Keratinocyte (primary cell): ENCODE results near the gene PTK7. TPM values are rescaled to one million over a fixed set of nuclear protein-coding genes. Genes with fewer than 3 reads are reported as not detected.

Experiments
- DNase-seq: peaks from one replicate; pipeline ENCODE4 v3.0.0-alpha.2; 2011; ENCODE audit warnings: low read depth, missing footprints, low spot score
- FAIRE-seq: peaks from 2 replicates; lab custom pipeline; 2011; peaks lifted over from hg19 to GRCh38; lab: Jason Lieb, UNC
- H2AFZ ChIP-seq: 2 replicates; pipeline ENCODE4 v1.6.0; 2012; ENCODE audit warnings: low read length, control low read depth, inconsistent platforms; ENCODE audit not compliant: control insufficient read depth
- H3K27ac ChIP-seq: 2 replicates; pipeline ENCODE4 v1.5.1; 2011; ENCODE audit warnings: low read length; ENCODE audit not compliant: control insufficient read depth, insufficient read depth
- H3K27me3 ChIP-seq: 3 replicates; pipeline ENCODE4 v1.6.0; 2011; ENCODE audit warnings: low read length; ENCODE audit not compliant: control insufficient read depth, insufficient read depth; ENCODE audit errors: extremely low read depth
- H3K36me3 ChIP-seq, 2 experiments: 2 replicates in 1 of 2; 3 replicates in 1 of 2; pipeline ENCODE4 v1.5.1; 2011; ENCODE audit warnings: low read length in 2 of 2, mild to moderate bottlenecking in 1 of 2; ENCODE audit not compliant: control insufficient read depth in 2 of 2, insufficient read depth in 2 of 2; ENCODE audit errors: extremely low read depth in 1 of 2
- H3K4me1 ChIP-seq: 3 replicates; pipeline ENCODE4 v1.5.1; 2011; ENCODE audit warnings: low read length; ENCODE audit not compliant: control insufficient read depth, insufficient read depth; ENCODE audit errors: extremely low read depth
- H3K4me2 ChIP-seq: 3 replicates; pipeline ENCODE4 v1.6.0; 2011; ENCODE audit warnings: low read depth, low read length; ENCODE audit not compliant: control insufficient read depth, insufficient read depth; ENCODE audit errors: extremely low read depth
- H3K4me3 ChIP-seq, 3 experiments: fragments of 200-600 bp in 1 of 3; sonication (generic) in 1 of 3; 2 replicates in 2 of 3; 3 replicates in 1 of 3; pipeline ENCODE4 v1.5.1; 2011 to 2016; ENCODE audit warnings: low read length in 3 of 3, mild to moderate bottlenecking in 3 of 3, control low read depth in 2 of 3, inconsistent platforms in 1 of 3, low read depth in 1 of 3, mixed read lengths in 1 of 3, mixed run types in 1 of 3, moderate library complexity in 1 of 3; ENCODE audit not compliant: control insufficient read depth in 2 of 3, insufficient read depth in 2 of 3; ENCODE audit errors: extremely low read depth in 1 of 3
- H3K79me2 ChIP-seq: 2 replicates; pipeline ENCODE4 v1.6.0; 2012; ENCODE audit warnings: low read length; ENCODE audit not compliant: control insufficient read depth, insufficient read depth
- H3K9ac ChIP-seq: 3 replicates; pipeline ENCODE4 v1.6.0; 2011; ENCODE audit warnings: low read length; ENCODE audit not compliant: control insufficient read depth, insufficient read depth; ENCODE audit errors: extremely low read depth
- H3K9me1 ChIP-seq: 3 replicates; pipeline ENCODE4 v1.6.0; 2011; ENCODE audit warnings: low read length; ENCODE audit not compliant: control insufficient read depth, insufficient read depth; ENCODE audit errors: extremely low read depth
- H3K9me3 ChIP-seq: 2 replicates; pipeline ENCODE4 v1.5.1; 2012; ENCODE audit warnings: low read depth, low read length; ENCODE audit not compliant: control insufficient read depth
- H4K20me1 ChIP-seq: 3 replicates; pipeline ENCODE4 v1.6.0; 2011; ENCODE audit warnings: low read length; ENCODE audit not compliant: control insufficient read depth, insufficient read depth; ENCODE audit errors: extremely low read depth
- CTCF ChIP-seq, 3 experiments: IDR thresholded peaks in 1 of 3; conservative IDR thresholded peaks in 1 of 3; optimal IDR thresholded peaks in 1 of 3; 2 replicates in 2 of 3; 3 replicates in 1 of 3; pipeline versions ENCODE3 to v1.5.1; 2011; ENCODE audit warnings: low read length in 3 of 3, mild to moderate bottlenecking in 3 of 3, moderate library complexity in 2 of 3, control low read depth in 1 of 3, inconsistent platforms in 1 of 3; ENCODE audit not compliant: insufficient read depth in 2 of 3; ENCODE audit errors: extremely low read depth in 1 of 3
- EZH2 ChIP-seq: IDR thresholded peaks from one replicate; pipeline ENCODE4 v1.6.1; 2012; ENCODE audit warnings: inconsistent platforms, mild to moderate bottlenecking, low read length, moderate library complexity
- dilution Hi-C: fragments of 300-500 bp; cut with MboI; formaldehyde crosslinking; loops from one replicate; pipeline ENCODE4 v1.7.0; 2020; ENCODE audit warnings: low sequenced_read_pairs; ENCODE audit not compliant: extremely low pct_ligation_motif_present
- polyA plus RNA-seq, 5 experiments: library from polyadenylated mRNA; depleted of rRNA in 3 of 5; stranded (reverse) in 3 of 5; stranded (forward) in 1 of 5; unstranded in 1 of 5; fragments of >200 nt; gene quantifications; 1 replicate in 1 of 5; 2 replicates in 3 of 5; 3 replicates in 1 of 5; pipeline versions ENCODE4 v1.2.1 to v1.2.3, GENCODE V29; 2011 to 2012; ENCODE audit warnings: missing spikeins in 2 of 5, low read depth in 1 of 5, low replicate concordance in 1 of 5

PTK7 gene
- polyA plus RNA-seq, 1 donor (not counting 4 experiments of a cell fraction or from before 2014, with no cell fraction given): 58.8 TPM

- Histone ChIP-seq H3K9ac (no peak overlapping the region), H3K27me3 (no peaks in the 10 kb centered on the region), H3K4me3 (no peak overlapping the region), H3K79me2 (no peaks in the 10 kb centered on the region), H3K27ac (no peak overlapping the region), H2AFZ (no peak overlapping the region), H4K20me1 (no peaks in the 10 kb centered on the region), H3K4me1 (no peaks in the 10 kb centered on the region), H3K9me1 (no peaks in the 10 kb centered on the region), H3K36me3 (peaks cover 7 to 14% of the 10 kb centered on the region in 2 experiments), H3K9me3 (no peaks in the 10 kb centered on the region), H3K4me2 (no peak overlapping the region)
- dilution Hi-C loops: no loop called here
- DNase-seq (no peak), FAIRE-seq (no peak)
- no peak for TF ChIP-seq CTCF (optimal IDR thresholded peaks at IDR 0.05 in 1 of 3, IDR thresholded peaks at IDR 0.05 in 1 of 3, conservative IDR thresholded peaks at IDR 0.05 in 1 of 3; ENCODE audit: extremely low read depth in 1 of 3, insufficient read depth in 2 of 3, low read length in 3 of 3)
- no peak for TF ChIP-seq EZH2
These were observed 83.5 kb downstream of the PTK7 start for GRCh38 chr6:43159599-43159998.

GRCh38 chr6:43163899-43164298 lies 87.8 kb downstream of the PTK7 start:
- dilution Hi-C loops: no loop called here

More at GRCh38 chr6:43163899-43164298, 87.8 kb downstream of the PTK7 start:
- no peak for DNase-seq
- no peak overlapping the region for H3K9ac ChIP-seq
- no peak overlapping the region for H3K4me2 ChIP-seq
- no peaks in the 10 kb centered on the region for H3K79me2 ChIP-seq
- no peaks in the 10 kb centered on the region for H4K20me1 ChIP-seq
- TF ChIP-seq CTCF (optimal IDR thresholded peaks at IDR 0.05 in 1 of 3, IDR thresholded peaks at IDR 0.05 in 1 of 3, conservative IDR thresholded peaks at IDR 0.05 in 1 of 3; ENCODE audit: extremely low read depth in 1 of 3, insufficient read depth in 2 of 3, low read length in 3 of 3): no peak
- TF ChIP-seq EZH2: no peak
- H3K9me3 ChIP-seq: no peaks in the 10 kb centered on the region
- H3K27me3 ChIP-seq: no peaks in the 10 kb centered on the region
- no peak for FAIRE-seq
- no peaks in the 10 kb centered on the region for H3K9me1 ChIP-seq
- H2AFZ ChIP-seq: no peak overlapping the region
- H3K36me3 ChIP-seq: peaks cover 7 to 11% of the 10 kb centered on the region in 2 experiments
- H3K4me1 ChIP-seq: no peaks in the 10 kb centered on the region
- H3K4me3 ChIP-seq: no peak overlapping the region
- H3K27ac ChIP-seq: no peak overlapping the region
